Stimulated activated CD4-positive, alpha-beta T cell treated with anti-CD3 and anti-CD28 coated beads, TNF-alpha, amount 100 ng/mL, for 48 hours (primary cell): ENCODE data around the gene ADGRG6.
"Not testable (repeated sequence)": the region's sequence is repeated elsewhere in the genome, so short reads cannot be mapped to it uniquely, and the experiment has no call there.

Experiments
- DNase-seq, 3 donors: peaks; one replicate each; pipeline ENCODE4 v3.0.0-alpha.2; 2020; ENCODE audit warnings: low read depth in 3 of 3

ADGRG6 gene

GRCh38 chr6:142301651-142302391 lies at the start of gene ADGRG6:
TSS of gene ADGRG6 (plus strand) at chr6:142302007. CDS start at chr6:142302330, 323 bp downstream.
- DNase-seq = peak; percentile 5 to 26 (median 10)

DNA sequence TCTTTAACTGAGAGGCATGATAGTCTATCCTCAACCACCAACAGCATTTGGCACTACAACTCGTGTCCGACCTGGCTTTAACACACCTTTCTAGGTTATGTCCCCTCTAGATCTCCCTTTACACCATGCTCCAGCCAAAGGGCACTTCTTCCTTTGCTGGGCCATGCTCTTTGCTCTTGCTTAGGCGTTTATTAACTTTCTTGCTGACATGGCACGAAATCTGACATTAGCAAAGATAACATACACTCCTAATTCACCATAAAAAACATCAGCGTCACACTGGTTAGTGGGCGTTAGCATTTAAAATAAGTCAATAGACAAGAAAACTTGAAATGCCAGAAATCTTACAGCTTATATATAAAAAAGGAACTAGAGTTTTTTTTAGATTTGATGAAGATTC lies 47.3 kb upstream of the ADGRG6 start:
- DNase-seq = no peak

DNA sequence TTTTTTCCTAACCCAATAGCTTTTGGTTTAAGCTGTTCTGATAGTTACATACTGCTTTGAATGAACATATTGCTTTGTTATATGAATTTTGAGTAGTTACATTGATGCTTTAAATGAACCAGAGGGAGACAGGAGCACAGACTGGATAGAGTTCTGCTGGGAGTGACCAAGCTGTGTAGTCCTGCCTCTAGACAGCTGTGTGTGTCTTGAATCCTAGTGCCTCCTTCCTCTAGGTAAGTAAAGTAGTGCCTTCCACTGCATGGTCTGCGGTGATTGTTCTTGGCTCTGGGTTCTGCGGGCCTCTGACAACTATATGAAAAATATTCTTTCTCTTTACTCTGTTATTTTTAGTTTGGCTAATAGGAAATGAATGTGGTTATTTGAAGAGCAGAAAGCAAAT lies 46.0 kb upstream of the ADGRG6 start:
- DNase-seq = no peak

- no peak for DNase-seq
Observed at GRCh38 chr6:142258305-142258704, 43.5 kb upstream of the ADGRG6 start.

DNA sequence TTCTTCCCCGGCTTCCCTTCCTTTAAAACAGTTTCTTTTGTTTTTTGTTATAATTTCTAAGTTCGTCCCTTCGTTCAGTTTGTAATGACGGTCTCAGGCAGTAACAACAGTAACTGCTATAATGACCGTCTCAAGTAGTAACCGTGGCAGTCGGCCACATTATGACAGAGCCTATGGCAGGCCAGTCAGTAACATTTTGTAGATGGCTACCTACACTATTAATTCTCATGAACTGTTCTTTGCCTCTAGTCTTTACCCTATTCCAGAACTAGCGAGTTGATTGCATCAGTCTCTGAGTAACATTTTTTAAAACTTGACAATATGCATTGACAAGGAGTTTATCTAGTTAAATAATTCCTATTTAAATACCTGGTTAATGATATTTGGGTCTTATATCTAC lies 43.0 kb upstream of the ADGRG6 start:
- DNase-seq = no peak

DNA sequence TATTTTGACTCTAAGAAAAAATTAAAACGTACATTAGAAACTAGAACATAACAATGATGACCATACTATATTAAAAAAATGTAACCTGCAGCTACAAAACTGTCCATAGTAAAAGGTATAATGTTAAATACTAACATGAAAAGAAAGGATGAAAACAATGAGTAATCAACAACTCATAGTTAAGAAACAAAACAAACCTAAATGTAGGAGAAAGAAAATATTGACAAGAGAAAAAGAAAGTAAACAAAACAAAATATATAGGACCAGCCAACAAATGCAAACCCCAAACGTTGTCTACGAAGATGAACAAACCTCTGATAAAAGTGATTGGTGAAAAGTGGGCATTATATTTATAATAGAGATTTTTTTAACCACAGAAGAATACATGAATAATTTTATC lies 41.1 kb upstream of the ADGRG6 start:
- no peak for DNase-seq

- no peak for DNase-seq
Observed at GRCh38 chr6:142262231-142262630, 39.6 kb upstream of the ADGRG6 start.

DNA sequence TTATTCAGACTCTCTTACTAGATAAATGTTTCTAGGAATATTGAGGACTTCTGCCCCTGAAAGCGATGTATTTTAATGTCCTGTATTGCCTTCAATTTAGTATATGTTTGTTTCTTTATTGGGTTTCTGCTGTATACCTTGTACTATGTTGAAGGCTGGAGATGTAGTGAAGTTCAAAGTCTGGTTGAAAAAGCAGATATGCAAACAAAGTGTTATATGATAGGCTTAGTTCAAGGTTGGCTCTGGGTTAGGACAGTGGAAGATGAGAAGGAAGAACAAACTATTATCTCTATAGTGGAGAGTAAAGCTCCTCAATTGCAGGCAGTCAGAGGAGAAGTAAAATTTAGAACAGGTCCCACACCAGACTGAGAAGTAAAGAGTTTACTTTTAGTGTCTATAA lies 36.3 kb upstream of the ADGRG6 start:
- DNase-seq = no peak

DNA sequence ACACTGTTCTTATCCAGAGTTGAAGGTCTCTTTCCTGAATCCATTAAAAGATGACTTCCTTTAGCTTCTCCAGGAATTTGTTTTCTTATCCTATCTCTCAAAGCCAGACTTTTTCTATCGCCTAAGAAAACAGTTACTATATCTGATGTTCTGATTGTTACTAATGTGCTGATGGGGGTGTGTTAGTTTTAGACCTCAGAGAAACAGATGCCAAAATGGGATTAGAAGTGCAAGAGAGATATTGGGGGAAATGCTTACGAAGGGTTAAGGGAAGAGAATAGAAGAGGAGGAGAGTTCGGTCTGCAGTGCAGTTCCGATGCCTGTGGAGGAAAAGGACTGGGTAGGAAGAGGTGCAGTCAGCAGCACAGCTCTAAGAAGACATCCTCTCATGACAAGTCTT lies 35.7 kb upstream of the ADGRG6 start:
- no peak for DNase-seq

- DNase-seq = no peak
Observed at GRCh38 chr6:142271476-142271875, 30.3 kb upstream of the ADGRG6 start.

- DNase-seq = no peak
Observed at GRCh38 chr6:142274656-142275055, 27.2 kb upstream of the ADGRG6 start.

- DNase-seq = no peak
Observed at GRCh38 chr6:142275236-142276006, 26.4 kb upstream of the ADGRG6 start.

GRCh38 chr6:142276256-142276655 lies 25.6 kb upstream of the ADGRG6 start:
- DNase-seq = no peak

- no peak for DNase-seq
Observed at GRCh38 chr6:142279350-142280180, 22.2 kb upstream of the ADGRG6 start.

DNA sequence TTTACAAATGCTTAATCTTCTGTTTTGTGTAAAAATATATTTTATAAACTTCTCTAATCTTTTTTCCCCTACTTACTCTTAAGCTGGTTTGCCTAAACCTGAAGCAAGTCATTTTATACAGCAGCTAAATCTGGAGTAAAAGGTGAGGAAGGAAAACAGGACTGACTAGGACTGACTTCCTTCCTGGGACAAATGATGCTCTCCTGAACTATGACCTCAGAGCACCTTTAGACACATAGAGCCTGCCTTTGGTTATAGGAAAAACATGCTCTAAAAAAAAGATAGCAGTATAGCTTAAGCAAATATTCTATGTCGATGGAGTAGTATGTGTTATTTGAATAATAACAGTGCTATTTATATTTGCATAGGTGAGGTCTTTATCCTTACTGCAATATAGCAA lies 21.5 kb upstream of the ADGRG6 start:
- no peak for DNase-seq

- no peak for DNase-seq
Observed at GRCh38 chr6:142280927-142281326, 20.9 kb upstream of the ADGRG6 start.

DNA sequence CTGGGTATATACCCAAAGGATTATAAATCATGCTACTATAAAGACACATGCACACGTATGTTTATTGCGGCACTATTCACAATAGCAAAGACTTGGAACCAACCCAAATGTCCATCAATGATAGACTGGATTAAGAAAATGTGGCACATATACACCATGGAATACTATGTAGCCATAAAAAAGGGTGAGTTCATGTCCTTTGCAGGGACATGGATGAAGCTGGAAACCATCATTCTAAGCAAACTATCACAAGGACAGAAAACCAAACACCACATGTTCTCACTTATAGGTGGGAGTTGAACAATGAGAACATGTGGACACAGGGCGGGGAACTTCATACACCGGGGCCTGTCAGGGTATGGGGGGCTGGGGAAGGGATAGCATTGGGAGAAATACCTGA lies 18.7 kb upstream of the ADGRG6 start:
- not testable (repeated sequence) for DNase-seq

GRCh38 chr6:142284419-142284818 lies 17.4 kb upstream of the ADGRG6 start:
- DNase-seq = no peak

GRCh38 chr6:142285235-142286087 lies 16.3 kb upstream of the ADGRG6 start:
- DNase-seq = no peak

DNA sequence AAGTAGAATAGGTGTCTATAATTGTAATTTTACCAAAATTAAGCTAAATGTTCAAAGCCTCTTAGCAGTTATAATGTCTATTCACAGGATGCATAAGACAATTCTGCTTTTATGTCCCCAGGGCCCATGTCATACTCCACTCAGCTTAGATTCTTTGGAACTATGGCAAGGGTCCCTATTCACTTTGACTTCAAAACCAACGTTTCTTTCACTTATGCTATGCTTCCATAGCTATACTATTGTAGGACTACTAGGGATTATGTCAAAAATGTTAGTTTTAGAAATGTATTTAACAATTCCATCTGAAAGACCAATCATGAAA lies 15.8 kb upstream of the ADGRG6 start:
- DNase-seq = no peak

GRCh38 chr6:142289687-142290086 lies 12.1 kb upstream of the ADGRG6 start:
- DNase-seq = no peak

GRCh38 chr6:142290851-142291250 lies 11.0 kb upstream of the ADGRG6 start:
- no peak for DNase-seq
